PC-3 (cell line): ENCODE measurements around the gene MYO7A. TPM values are rescaled to one million over a fixed set of nuclear protein-coding genes. Genes with fewer than 3 reads are reported as not detected.
A peak's percentile ranks its signal among the peaks of the same experiment; 100 is the strongest.

Source experiments
- ATAC-seq: fragments of 200-7000 bp; cut with Tn5 transposase; 2 replicates; pipeline ENCODE4 v1.9.1; 2020; ENCODE audit warnings: mild to moderate bottlenecking, moderate library complexity
- BruUV-seq: library from RNA; stranded (reverse); fragments of 400-500 nt; replicated peaks from 2 replicates; lab custom pipeline; 2021; lab: Mats Ljungman, UMichigan
- CTCF ChIA-PET: fragments of 300-600 bp; sonication (Branson Sonifier 250); formaldehyde crosslinking; loops from one replicate; lab custom pipeline; 2022; ENCODE audit warnings: antibody characterized with exemption; lab: Charles Lee
- POLR2A ChIA-PET: fragments of 300-600 bp; sonication (Branson Sonifier 250); formaldehyde crosslinking; loops from one replicate; lab custom pipeline; 2022; ENCODE audit warnings: antibody characterized with exemption; ENCODE audit not compliant: unreplicated experiment; lab: Charles Lee
- DNase-seq: peaks from one replicate; pipeline ENCODE4 v3.0.0-alpha.2; 2015
- H2AFZ ChIP-seq: fragments of 300-600 bp; sonication (generic); 2 replicates; pipeline ENCODE4 v1.6.0; 2016; ENCODE audit warnings: antibody characterized with exemption, low read length
- H3F3A ChIP-seq: fragments of 300-600 bp; sonication (generic); one replicate; pipeline ENCODE4 v1.6.0; 2017; ENCODE audit warnings: antibody characterized with exemption, low read length, control low read depth, mild to moderate bottlenecking; ENCODE audit not compliant: unreplicated experiment
- H3K27ac ChIP-seq: fragments of 300-600 bp; sonication (generic); 2 replicates; pipeline ENCODE4 v1.5.1; 2016; ENCODE audit warnings: mild to moderate bottlenecking, low read length
- H3K27me3 ChIP-seq: fragments of 300-600 bp; sonication (generic); 2 replicates; pipeline ENCODE4 v1.6.1; 2016; ENCODE audit warnings: low read length, mixed read lengths
- H3K36me3 ChIP-seq: fragments of 300-600 bp; sonication (generic); 2 replicates; pipeline ENCODE4 v1.6.1; 2016; ENCODE audit warnings: low read depth, mixed run types, low read length, mixed read lengths
- H3K4me1 ChIP-seq: fragments of 300-600 bp; sonication (generic); 2 replicates; pipeline ENCODE4 v1.5.1; 2016; ENCODE audit warnings: low read length; ENCODE audit not compliant: insufficient read depth
- H3K4me2 ChIP-seq: fragments of 300-600 bp; sonication (generic); 2 replicates; pipeline ENCODE4 v1.6.0; 2016; ENCODE audit warnings: low read length
- H3K4me3 ChIP-seq: fragments of 300-600 bp; sonication (generic); 2 replicates; pipeline ENCODE4 v1.5.1; 2016; ENCODE audit warnings: mild to moderate bottlenecking, low read length, mixed read lengths
- H3K79me2 ChIP-seq: fragments of 300-600 bp; sonication (generic); 2 replicates; pipeline ENCODE4 v1.6.1; 2017; ENCODE audit warnings: low read length, mixed read lengths
- H3K9ac ChIP-seq: fragments of 300-600 bp; sonication (generic); 2 replicates; pipeline ENCODE4 v1.6.0; 2016; ENCODE audit warnings: mild to moderate bottlenecking, low read length
- H3K9me2 ChIP-seq: fragments of 300-600 bp; sonication (generic); replicated peaks from 2 replicates; pipeline ENCODE4 v1.6.1; 2016; ENCODE audit warnings: mixed run types, low read length, mixed read lengths
- H3K9me3 ChIP-seq: fragments of 300-600 bp; sonication (generic); 2 replicates; pipeline ENCODE4 v1.6.1; 2016; ENCODE audit warnings: low read length, mixed read lengths
- H4K20me1 ChIP-seq: fragments of 300-600 bp; sonication (generic); 2 replicates; pipeline ENCODE4 v1.6.1; 2016; ENCODE audit warnings: low read length, mixed read lengths
- CTCF ChIP-seq: fragments of 300-600 bp; sonication (generic); conservative IDR thresholded peaks from 2 replicates; pipeline ENCODE4 v1.5.1; 2017; ENCODE audit warnings: antibody characterized with exemption, low read depth, mild to moderate bottlenecking, low read length
- EZH2 ChIP-seq: fragments of 300-600 bp; sonication (generic); IDR thresholded peaks from one replicate; pipeline ENCODE4 v1.6.1; 2017; ENCODE audit warnings: antibody characterized with exemption, mild to moderate bottlenecking, low read length; ENCODE audit not compliant: unreplicated experiment
- EZH2phosphoT487 ChIP-seq: fragments of 300-600 bp; sonication (generic); IDR thresholded peaks from 2 replicates; pipeline ENCODE4 v1.6.1; 2018; ENCODE audit warnings: mild to moderate bottlenecking, antibody characterized with exemption, low read length, borderline replicate concordance
- intact Hi-C: fragments of 100-400 bp; cut with micrococcal nuclease; formaldehyde crosslinking; loops from 2 replicates; pipeline ENCODE4 v1.9.0; 2023
- total RNA-seq: library from RNA; depleted of rRNA; stranded (reverse); fragments of >200 nt; gene quantifications from 2 replicates; pipeline ENCODE4 v1.2.3, GENCODE V29; 2014

The MYO7A gene
- total RNA-seq, 1 experiment from 2014 or later, result 0.66 TPM

GRCh38 chr11:77187776-77188632, 60.0 kb downstream of the MYO7A start:
- H3K4me1 ChIP-seq, result peaks cover 8% of the 10 kb centered on the region; the same call in 1 of the 2 replicates
- H3K9me2 ChIP-seq, result no peaks in the 10 kb centered on the region
- H3K79me2 ChIP-seq, result no peaks in the 10 kb centered on the region
- no peak overlapping the region for H3K4me3 ChIP-seq
- ChIA-PET POLR2A (interaction anchor here (0.6 kb wide), 1 partner anchor 69 kb away, joined by 3 read pairs; no protein-coding TSS in a partner anchor), CTCF (interaction anchor here (0.6 to 1.4 kb wide), 4 partner anchors 61 to 360 kb away, joined by 3 to 4 read pairs (median 3); no protein-coding TSS in a partner anchor)
- H3K36me3 ChIP-seq, result no peaks in the 10 kb centered on the region
- BruUV-seq, result no TSS peak
- H3K9ac ChIP-seq, result no peak overlapping the region
- no peaks in the 10 kb centered on the region for H3K9me3 ChIP-seq
- peaks cover 20% of the 10 kb centered on the region for H3K27me3 ChIP-seq
- intact Hi-C loops, result loop anchor here (1.0 kb wide), 2 partner anchors 61 to 141 kb away; no protein-coding TSS in a partner anchor
- H3K27ac ChIP-seq, result no peak overlapping the region
- DNase-seq (peak; percentile 88), ATAC-seq (peak; percentile 68)
- H3K4me2 ChIP-seq, result no peak overlapping the region
- no peak overlapping the region for H2AFZ ChIP-seq
- H3F3A ChIP-seq, result no peaks in the 10 kb centered on the region
- TF ChIP-seq CTCF (peak; percentile 98), EZH2phosphoT487 (no peak), EZH2 (no peak)
- H4K20me1 ChIP-seq, result no peaks in the 10 kb centered on the region

GRCh38 chr11:77188633-77189491, 60.8 kb downstream of the MYO7A start:
- no peak overlapping the region for H3K4me2 ChIP-seq
- H2AFZ ChIP-seq, result no peak overlapping the region
- no peaks in the 10 kb centered on the region for H4K20me1 ChIP-seq
- peak; percentile 23; the same call in 1 of the 2 replicates for TF ChIP-seq CTCF
- no peak for TF ChIP-seq EZH2phosphoT487
- intact Hi-C loops, result loop anchor here (1.0 kb wide), 2 partner anchors 62 to 142 kb away; no protein-coding TSS in a partner anchor
- no peaks in the 10 kb centered on the region for H3K79me2 ChIP-seq
- ChIA-PET POLR2A (no interaction called here), CTCF (interaction anchor here (0.7 to 1.4 kb wide), 2 partner anchors 219 to 359 kb away, joined by 3 to 4 read pairs; no protein-coding TSS in a partner anchor)
- ATAC-seq (no peak), DNase-seq (no peak)
- H3K36me3 ChIP-seq, result no peaks in the 10 kb centered on the region
- peaks cover 8% of the 10 kb centered on the region; the same call in 1 of the 2 replicates for H3K4me1 ChIP-seq
- no peak overlapping the region for H3K27ac ChIP-seq
- no TSS peak for BruUV-seq
- no peaks in the 10 kb centered on the region for H3F3A ChIP-seq
- H3K9me3 ChIP-seq, result no peaks in the 10 kb centered on the region
- H3K9me2 ChIP-seq, result no peaks in the 10 kb centered on the region
- H3K27me3 ChIP-seq, result peaks cover 11% of the 10 kb centered on the region; the same call in 1 of the 2 replicates
- H3K4me3 ChIP-seq, result no peak overlapping the region
- no peak overlapping the region for H3K9ac ChIP-seq
